ENCODE results near the gene NASP. TPM values are rescaled to one million over a fixed set of nuclear protein-coding genes. Genes with fewer than 3 reads are reported as not detected.

Gene NASP
- total RNA-seq, 1 donor from 2014 or later, result 149 TPM

GRCh38 chr1:45621501-45621836 is 37.6 kb downstream of the NASP start:
- Mint-ChIP-seq H3K27ac (ENCODE audit: unreplicated experiment) (peak overlapping the region; percentile 48), H3K4me1 (ENCODE audit: unreplicated experiment) (peaks cover 34% of the 10 kb centered on the region), H3K9me3 (ENCODE audit: unreplicated experiment) (no peaks in the 10 kb centered on the region), H3K4me3 (ENCODE audit: unreplicated experiment) (no peak overlapping the region), H3K27me3 (ENCODE audit: unreplicated experiment) (peaks cover 9% of the 10 kb centered on the region), H3K36me3 (ENCODE audit: low read depth, unreplicated experiment) (peaks cover 36% of the 10 kb centered on the region)
- TF ChIP-seq CTCF (IDR thresholded peaks at IDR 0.05; ENCODE audit: unreplicated experiment), result no peak
- no peak for DNase-seq (ENCODE audit: low spot score)

- Mint-ChIP-seq H3K9me3 (ENCODE audit: unreplicated experiment) (no peaks in the 10 kb centered on the region), H3K27ac (ENCODE audit: unreplicated experiment) (no peak overlapping the region), H3K4me3 (ENCODE audit: unreplicated experiment) (no peak overlapping the region), H3K36me3 (ENCODE audit: low read depth, unreplicated experiment) (peaks cover 34% of the 10 kb centered on the region), H3K4me1 (ENCODE audit: unreplicated experiment) (peaks cover 36% of the 10 kb centered on the region), H3K27me3 (ENCODE audit: unreplicated experiment) (peaks cover 9% of the 10 kb centered on the region)
- no peak for DNase-seq (ENCODE audit: low spot score)
- no peak for TF ChIP-seq CTCF (IDR thresholded peaks at IDR 0.05; ENCODE audit: unreplicated experiment)
Measured at GRCh38 chr1:45621895-45622523, 38.2 kb downstream of the NASP start.

- Mint-ChIP-seq H3K9me3 (ENCODE audit: unreplicated experiment) (no peaks in the 10 kb centered on the region), H3K4me1 (ENCODE audit: unreplicated experiment) (peaks cover 42% of the 10 kb centered on the region), H3K27ac (ENCODE audit: unreplicated experiment) (no peak overlapping the region), H3K4me3 (ENCODE audit: unreplicated experiment) (no peak overlapping the region), H3K27me3 (ENCODE audit: unreplicated experiment) (peaks cover 7% of the 10 kb centered on the region), H3K36me3 (ENCODE audit: low read depth, unreplicated experiment) (peaks cover 31% of the 10 kb centered on the region)
- no peak for TF ChIP-seq CTCF (IDR thresholded peaks at IDR 0.05; ENCODE audit: unreplicated experiment)
- DNase-seq (ENCODE audit: low spot score), result no peak
Measured at GRCh38 chr1:45622524-45623394, 38.9 kb downstream of the NASP start.

GRCh38 chr1:45623972-45624371 is 40.1 kb downstream of the NASP start, which contains the start of gene CCDC17:
TSS of gene CCDC17 (minus strand) at chr1:45624054. CDS start at chr1:45623909, 145 bp downstream.
- Mint-ChIP-seq H3K36me3 (ENCODE audit: low read depth, unreplicated experiment) (peaks cover 27% of the 10 kb centered on the region), H3K9me3 (ENCODE audit: unreplicated experiment) (no peaks in the 10 kb centered on the region), H3K27me3 (ENCODE audit: unreplicated experiment) (peaks cover 6% of the 10 kb centered on the region), H3K27ac (ENCODE audit: unreplicated experiment) (peak within 1 kb of the TSS; percentile 64), H3K4me1 (ENCODE audit: unreplicated experiment) (peaks cover 47% of the 10 kb centered on the region), H3K4me3 (ENCODE audit: unreplicated experiment) (peak within 1 kb of the TSS; percentile 21)
- TF ChIP-seq CTCF (IDR thresholded peaks at IDR 0.05; ENCODE audit: unreplicated experiment), result no peak
- no peak for DNase-seq (ENCODE audit: low spot score)

GRCh38 chr1:45629035-45629434 is 45.2 kb downstream of the NASP start:
- H3K27me3 Mint-ChIP-seq (ENCODE audit: unreplicated experiment), result no peaks in the 10 kb centered on the region
- H3K4me1 Mint-ChIP-seq (ENCODE audit: unreplicated experiment), result peaks cover 36% of the 10 kb centered on the region
- no peak for DNase-seq (ENCODE audit: low spot score)
- no peaks in the 10 kb centered on the region for H3K9me3 Mint-ChIP-seq (ENCODE audit: unreplicated experiment)
- H3K36me3 Mint-ChIP-seq (ENCODE audit: low read depth, unreplicated experiment), result peaks cover 35% of the 10 kb centered on the region
- H3K4me3 Mint-ChIP-seq (ENCODE audit: unreplicated experiment), result peak overlapping the region; percentile 25
- no peak for TF ChIP-seq CTCF (IDR thresholded peaks at IDR 0.05; ENCODE audit: unreplicated experiment)
- peak overlapping the region; percentile 80 for H3K27ac Mint-ChIP-seq (ENCODE audit: unreplicated experiment)
